ENCODE results near the gene KRT14.
"Not testable (repeated sequence)": the region's sequence is repeated elsewhere in the genome, so short reads cannot be mapped to it uniquely, and the experiment has no call there.

The KRT14 gene

GRCh38 chr17:41586863-41587495 lies at the start of gene KRT14:
KRT14 (minus strand) TSS chr17:41586895; CDS start chr17:41586834, 61 bp downstream.
- in situ Hi-C loops (cut with HindIII; ENCODE audit: low sequenced_read_pairs): no loop called here

GRCh38 chr17:41635121-41636097 lies 48.7 kb upstream of the KRT14 start:
- in situ Hi-C loops (cut with HindIII; ENCODE audit: low sequenced_read_pairs): loop anchor here (5.0 kb wide), 1 partner anchor 83 kb away; no protein-coding TSS in a partner anchor

DNA sequence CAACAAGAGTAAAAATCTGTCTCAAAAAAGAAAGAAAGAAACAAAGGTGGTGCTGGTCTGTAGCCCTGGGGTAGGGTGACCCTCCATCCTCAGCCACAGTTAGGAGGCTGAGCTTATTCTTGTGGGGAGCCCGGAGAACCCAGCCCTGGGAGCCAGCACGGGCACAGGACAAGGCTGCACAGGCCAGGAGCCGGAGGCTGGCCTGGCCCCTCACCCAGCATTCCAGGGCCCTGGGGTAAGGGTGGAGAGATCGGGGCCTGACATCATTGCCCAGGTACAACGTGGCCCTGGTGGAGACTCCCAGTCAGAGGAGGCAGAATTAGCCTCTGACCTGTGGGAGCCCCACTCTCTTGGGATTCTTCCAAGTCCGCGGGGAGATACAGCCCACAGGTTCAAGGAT lies 47.9 kb upstream of the KRT14 start:
- in situ Hi-C loops (cut with HindIII; ENCODE audit: low sequenced_read_pairs): loop anchor here (5.0 kb wide), 1 partner anchor 82 kb away; no protein-coding TSS in a partner anchor

DNA sequence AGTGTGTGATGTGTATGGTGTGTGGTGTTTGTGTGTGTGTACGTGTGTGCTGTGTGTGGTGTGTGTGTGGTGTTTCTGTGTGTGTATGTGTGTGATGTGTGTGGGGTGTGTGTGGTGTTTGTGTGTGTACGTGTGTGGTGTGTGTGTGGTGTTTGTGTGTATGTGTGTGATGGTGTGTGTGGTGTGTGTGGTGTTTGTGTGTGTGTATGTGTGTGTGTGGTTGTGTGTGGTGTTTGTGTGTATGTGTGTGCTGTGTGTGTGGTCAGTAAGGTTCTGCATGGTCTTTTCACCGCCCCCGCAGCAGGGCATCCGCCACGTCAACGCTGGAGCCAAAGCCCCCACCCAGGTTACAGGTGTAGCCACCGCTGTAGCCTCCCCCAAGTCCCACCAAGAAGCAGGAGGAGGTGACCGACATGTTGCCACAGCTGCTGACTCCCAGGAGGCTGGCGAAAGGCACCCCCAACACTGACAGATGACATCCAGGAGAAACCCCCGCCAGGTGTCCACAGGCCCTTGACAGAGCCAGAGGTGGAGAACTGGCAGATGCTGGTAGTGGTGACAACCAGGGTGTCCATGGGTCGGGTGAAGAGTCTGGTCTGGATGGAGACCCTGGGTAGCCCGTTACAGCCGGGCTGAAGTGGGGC lies 47.0 kb upstream of the KRT14 start:
- in situ Hi-C loops (cut with HindIII; ENCODE audit: low sequenced_read_pairs): no loop called here

DNA sequence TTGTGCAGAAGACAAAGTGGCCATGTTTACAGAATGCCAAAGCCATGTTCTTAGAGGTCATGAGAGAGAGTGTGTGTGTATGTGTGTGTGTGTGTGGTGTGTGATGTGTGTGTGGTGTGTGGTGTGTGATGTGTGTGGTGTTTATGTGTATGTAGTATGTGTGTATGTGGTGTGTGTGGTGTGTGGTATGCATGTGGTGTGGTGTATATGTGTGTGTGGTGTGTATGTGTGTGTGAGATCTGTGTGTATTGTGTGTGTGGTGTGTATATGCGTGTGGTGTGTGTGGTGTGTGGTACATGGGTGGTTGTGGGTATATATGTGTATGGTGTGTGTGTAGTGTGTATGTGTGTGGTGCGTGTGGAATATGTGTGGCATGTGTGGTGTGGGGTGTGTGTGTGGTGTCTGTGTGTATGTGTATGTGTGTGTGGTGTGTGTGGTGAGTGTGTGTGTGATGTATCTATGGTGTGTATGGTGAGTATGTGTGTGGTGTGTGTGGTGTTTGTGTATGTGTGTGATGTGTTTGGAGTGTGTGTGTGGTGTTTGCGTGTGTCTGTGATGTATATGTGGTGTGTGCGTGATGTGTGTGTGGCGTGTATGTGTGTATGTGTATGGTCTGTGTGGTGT lies 45.9 kb upstream of the KRT14 start:
- in situ Hi-C loops (cut with HindIII; ENCODE audit: low sequenced_read_pairs): no loop called here

DNA sequence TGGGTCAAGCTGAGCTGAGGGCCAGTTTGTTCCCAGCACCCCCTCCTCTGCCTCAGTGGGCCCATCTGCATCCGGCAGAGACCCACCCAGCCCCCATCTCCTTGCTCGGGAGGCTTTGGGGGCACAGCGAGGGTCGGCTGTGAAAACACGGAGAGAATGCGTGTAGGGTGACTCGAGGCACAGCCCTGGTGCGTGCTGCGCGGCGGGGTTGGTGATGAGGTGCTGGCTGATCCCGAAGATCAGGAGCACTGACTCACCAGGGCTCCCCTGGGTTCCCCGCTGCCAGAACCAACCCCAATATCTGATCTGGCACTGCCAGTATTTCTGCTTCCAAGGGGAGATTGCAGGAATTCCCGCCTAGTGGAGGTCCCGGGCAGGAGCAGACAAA lies 45.2 kb upstream of the KRT14 start:
- in situ Hi-C loops (cut with HindIII; ENCODE audit: low sequenced_read_pairs): no loop called here

- in situ Hi-C loops (cut with HindIII; ENCODE audit: low sequenced_read_pairs): no loop called here
Observed at GRCh38 chr17:41631025-41631897, 44.6 kb upstream of the KRT14 start.

DNA sequence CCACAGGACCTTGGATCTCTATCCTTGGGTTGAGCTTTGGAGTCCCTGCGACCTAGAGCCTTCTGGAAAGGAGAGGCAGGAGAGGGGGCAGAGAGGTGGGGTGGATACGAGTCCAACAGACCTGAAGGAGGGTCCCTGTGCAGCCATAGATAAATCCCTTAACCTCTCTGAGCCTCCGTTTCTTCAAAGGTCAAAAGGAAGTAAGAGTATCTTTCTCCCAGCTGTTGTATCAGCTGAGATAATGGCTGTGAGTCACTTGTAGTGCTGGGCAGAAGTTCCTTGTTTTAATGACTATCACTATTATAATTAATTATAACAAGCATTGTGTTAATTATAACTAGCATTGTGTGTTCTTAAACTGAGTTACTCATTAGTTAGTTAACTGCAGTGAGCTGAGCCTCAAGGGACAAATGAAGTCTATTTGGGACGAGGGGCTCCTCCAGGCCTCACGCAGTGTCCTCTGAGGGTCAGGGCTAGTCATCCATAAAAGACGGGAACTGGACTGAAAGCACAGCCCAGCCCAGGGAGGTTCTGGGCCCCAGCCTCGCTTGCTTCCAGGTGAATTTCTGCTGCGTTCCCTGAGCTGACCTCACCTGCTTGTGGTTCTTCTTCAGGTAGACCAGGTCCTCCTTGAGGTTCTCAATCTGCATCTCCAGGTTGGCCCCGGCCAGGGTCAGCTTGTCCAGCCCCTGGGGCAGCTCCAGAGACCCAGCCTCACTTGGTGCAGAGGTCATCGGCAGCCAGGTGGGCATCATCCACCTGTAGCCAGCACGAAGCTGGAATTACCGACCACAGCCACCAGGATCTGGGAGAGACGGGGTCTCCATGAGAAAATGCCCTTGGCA lies 43.4 kb upstream of the KRT14 start:
- in situ Hi-C loops (cut with HindIII; ENCODE audit: low sequenced_read_pairs): no loop called here

GRCh38 chr17:41629316-41629715 lies 42.6 kb upstream of the KRT14 start:
- in situ Hi-C loops (cut with HindIII; ENCODE audit: low sequenced_read_pairs): no loop called here

- in situ Hi-C loops (cut with HindIII; ENCODE audit: low sequenced_read_pairs): not testable (repeated sequence)
Observed at GRCh38 chr17:41628621-41629255, 42.0 kb upstream of the KRT14 start.

- in situ Hi-C loops (cut with HindIII; ENCODE audit: low sequenced_read_pairs): not testable (repeated sequence)
Observed at GRCh38 chr17:41628073-41628370, 41.3 kb upstream of the KRT14 start.

GRCh38 chr17:41627316-41628072 lies 40.8 kb upstream of the KRT14 start:
- in situ Hi-C loops (cut with HindIII; ENCODE audit: low sequenced_read_pairs): no loop called here

- in situ Hi-C loops (cut with HindIII; ENCODE audit: low sequenced_read_pairs): not testable (repeated sequence)
Observed at GRCh38 chr17:41626914-41627295, 40.2 kb upstream of the KRT14 start.

- in situ Hi-C loops (cut with HindIII; ENCODE audit: low sequenced_read_pairs): not testable (repeated sequence)
Observed at GRCh38 chr17:41626028-41626913, 39.6 kb upstream of the KRT14 start.

- in situ Hi-C loops (cut with HindIII; ENCODE audit: low sequenced_read_pairs): no loop called here
Observed at GRCh38 chr17:41625602-41626001, 38.9 kb upstream of the KRT14 start.

- in situ Hi-C loops (cut with HindIII; ENCODE audit: low sequenced_read_pairs): no loop called here
Observed at GRCh38 chr17:41624208-41625101, 37.8 kb upstream of the KRT14 start, which contains the start of gene KRT17. KRT17 (minus strand) TSS chr17:41624575; CDS start chr17:41624509, 66 bp downstream.
